ENCODE results near the gene SARS1.

GRCh38 chr1:109256085-109256484 is 42.4 kb downstream of the SARS1 start:
- TF ChIP-seq CTCF (IDR thresholded peaks at IDR 0.05) (no peak), POLR2A (IDR thresholded peaks at IDR 0.05) (no peak)

Measured in thyroid gland (tissue), 4 donors.